NCI-H2081 treated with DMSO at 0.1 percent for 48 hours (cell line): ENCODE measurements around the gene FAM90A1.
"Not testable (repeated sequence)": the region's sequence is repeated elsewhere in the genome, so short reads cannot be mapped to it uniquely, and the experiment has no call there.

Experiments used
- DNase-seq: peaks from one replicate; lab custom pipeline; 2025; lab: John Stamatoyannopoulos, UW

Gene FAM90A1, protein sequence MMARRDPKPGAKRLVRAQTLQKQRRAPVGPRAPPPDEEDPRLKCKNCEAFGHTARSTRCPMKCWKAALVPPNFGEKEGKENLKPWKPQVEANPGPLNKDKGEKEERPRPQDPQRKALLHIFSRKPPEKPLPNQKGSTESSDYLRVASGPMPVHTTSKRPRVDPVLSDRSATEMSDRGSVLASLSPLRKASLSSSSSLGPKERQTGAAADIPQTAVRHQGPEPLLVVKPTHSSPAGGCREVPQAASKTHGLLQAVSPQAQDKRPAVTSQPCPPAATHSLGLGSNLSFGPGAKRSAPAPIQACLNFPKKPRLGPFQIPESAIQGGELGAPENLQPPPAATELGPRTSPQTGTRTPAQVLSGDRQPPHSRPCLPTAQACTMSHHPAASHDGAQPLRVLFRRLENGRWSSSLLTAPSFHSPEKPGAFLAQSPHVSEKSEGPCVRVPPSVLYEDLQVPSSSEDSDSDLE

DNA sequence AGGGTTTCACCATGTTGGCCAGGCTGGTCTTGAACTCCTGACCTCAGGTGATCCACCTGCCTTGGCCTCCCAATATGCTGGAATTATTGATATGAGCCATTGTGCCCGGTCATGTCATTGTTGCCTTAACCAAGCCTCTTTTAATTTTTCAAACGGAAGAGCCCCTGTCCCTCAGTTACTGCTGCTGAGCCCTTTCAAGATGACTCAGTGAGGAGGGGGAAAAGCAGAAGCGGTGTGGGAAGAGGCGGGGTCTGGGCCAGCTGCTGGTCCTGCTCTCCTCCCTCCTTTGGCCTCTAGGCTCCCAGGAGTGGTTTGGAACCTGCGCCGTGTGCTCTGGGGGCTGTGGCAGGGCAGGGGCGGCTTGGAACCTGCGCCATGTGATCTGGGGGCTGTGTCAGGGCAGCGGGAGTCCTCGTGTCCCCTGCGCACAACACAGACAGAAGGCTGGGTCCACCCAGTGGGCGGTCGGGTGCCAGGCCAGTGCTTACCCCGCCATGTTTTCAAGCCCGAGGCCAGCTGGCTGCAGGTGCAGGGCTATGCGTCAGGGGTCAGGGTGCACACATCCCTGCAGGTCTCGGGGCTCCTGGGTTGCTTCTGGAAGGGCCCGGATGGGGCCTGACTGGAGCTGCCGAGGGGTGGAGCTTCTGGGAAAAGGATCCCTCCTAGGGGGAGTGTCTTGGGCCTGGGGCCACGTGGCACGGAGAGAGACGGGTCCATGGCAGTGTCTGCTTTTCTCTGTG, at the start of gene FAM90A1:
Gene FAM90A1, minus strand, starts transcription at position 627 of the 740 bp plus-strand sequence. CDS start 2,786 bp downstream, outside the sequence.
- not testable (repeated sequence) for DNase-seq

DNA sequence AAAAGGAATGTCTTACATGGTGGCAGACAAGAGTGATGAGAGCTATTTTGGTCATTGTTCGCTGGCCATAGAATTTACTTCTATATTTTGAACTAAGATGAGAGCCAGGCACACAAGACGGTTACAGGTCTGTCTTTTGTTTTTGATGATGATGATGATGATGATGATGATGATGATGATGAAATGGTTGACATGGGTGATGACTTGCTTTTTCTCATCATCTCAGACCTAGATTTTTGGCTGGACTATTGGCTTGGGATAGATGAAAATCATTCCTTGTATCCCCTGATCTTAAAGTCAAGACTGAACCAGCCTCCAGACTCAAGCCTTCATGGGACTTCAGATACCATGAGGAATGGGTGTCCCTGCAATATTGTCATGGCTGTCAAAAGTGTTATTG, 49.0 kb upstream of the FAM90A1 start:
- DNase-seq = not testable (repeated sequence)

DNA sequence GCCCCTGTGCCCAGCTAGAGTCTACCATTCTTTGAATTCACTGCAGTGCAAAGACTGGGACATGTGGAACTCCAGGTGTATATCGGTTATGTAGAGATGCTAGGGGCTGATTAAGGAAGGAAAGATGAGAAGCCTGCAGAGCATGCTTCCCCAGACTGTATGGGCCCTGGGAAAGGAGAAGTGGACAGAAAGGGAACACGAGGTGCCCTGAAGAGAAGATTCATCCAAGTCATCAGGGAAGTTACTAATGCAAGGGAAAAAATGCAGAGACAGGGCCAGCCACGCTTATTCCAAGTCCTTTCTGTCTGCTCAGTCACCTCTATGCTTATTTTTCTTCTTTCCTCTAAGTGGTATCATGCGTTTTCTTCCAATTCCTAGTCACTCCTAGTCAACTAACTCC, 39.3 kb upstream of the FAM90A1 start:
- not testable (repeated sequence) for DNase-seq

DNA sequence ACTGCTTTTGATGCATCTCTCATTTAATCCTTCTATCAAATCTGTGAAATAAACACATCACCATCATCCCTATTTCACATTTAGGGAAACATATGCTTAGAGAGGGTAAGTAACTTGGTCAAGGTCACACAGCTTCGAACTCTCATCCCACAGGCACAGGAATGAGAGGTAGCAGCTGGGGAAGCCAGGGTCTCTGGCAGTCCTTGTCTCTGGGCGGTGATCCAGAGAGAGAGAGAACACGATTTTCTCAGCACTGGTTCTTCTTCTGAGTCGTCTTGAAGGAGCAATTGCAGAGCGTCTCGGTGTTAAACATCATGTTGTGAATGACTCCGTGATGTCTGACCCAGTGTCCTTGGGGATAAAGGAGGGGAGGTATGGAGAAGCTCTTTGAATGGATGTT, 36.8 kb upstream of the FAM90A1 start:
- not testable (repeated sequence) for DNase-seq

DNA sequence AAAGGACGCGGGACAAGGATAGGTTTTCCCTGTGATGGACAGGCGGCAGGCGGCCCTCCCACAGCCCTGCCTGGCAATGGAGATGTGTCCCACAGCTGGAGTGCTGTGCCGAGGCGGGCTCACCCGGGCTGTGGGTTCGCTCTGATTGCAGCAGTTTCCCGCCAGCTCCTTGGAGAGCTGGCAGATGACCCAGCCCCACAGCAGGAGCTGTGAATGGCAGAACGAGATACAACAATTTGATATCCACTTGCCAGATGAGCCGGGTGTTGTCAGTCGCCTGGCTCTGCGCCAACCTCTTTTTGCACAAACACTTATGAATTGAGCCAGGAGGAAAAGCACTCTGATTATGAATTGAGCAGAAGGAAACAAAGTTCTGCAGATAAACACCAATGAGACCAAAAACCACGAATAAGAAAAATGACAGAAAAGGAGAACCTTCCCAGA, 33.7 kb upstream of the FAM90A1 start:
- not testable (repeated sequence) for DNase-seq

DNA sequence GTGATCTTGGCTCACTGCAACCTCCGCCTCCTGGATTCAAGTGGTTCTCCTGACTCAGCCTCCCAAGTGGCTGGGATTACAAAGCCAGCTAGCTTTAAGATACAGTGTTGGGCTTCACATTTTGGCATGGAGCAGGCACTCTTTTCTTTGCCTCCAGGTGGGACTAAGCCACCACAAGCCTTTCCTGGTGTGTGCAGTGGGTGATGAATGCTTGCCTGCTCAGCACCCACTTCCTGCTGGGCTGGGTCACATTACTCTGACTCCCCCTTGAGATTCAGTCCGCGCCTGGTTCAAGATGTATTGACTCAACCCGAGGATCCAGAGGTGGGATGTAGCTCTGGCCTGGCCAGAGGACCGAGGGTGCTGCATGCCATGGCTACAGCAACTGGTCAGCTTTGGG, 28.9 kb upstream of the FAM90A1 start:
- DNase-seq = not testable (repeated sequence)

DNA sequence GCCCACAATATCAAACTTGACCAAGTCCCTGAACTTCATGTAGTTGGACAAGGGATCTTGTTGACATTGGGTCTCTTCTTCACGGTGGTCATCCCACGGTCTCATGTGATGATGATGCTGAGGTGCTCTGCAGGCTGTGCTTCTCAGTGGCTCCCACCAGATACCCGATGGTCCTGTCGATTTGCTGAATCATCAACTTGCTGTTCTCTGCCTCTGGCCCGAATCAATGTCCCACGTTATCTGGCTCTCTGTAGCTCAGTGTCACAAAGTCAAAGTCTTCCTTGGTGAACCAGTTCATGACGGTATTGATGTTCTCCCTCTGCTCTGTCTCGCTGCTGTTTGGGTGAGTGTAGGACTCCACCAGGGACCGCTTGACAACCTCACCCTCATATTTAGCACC, 27.3 kb upstream of the FAM90A1 start:
- DNase-seq = not testable (repeated sequence)

DNA sequence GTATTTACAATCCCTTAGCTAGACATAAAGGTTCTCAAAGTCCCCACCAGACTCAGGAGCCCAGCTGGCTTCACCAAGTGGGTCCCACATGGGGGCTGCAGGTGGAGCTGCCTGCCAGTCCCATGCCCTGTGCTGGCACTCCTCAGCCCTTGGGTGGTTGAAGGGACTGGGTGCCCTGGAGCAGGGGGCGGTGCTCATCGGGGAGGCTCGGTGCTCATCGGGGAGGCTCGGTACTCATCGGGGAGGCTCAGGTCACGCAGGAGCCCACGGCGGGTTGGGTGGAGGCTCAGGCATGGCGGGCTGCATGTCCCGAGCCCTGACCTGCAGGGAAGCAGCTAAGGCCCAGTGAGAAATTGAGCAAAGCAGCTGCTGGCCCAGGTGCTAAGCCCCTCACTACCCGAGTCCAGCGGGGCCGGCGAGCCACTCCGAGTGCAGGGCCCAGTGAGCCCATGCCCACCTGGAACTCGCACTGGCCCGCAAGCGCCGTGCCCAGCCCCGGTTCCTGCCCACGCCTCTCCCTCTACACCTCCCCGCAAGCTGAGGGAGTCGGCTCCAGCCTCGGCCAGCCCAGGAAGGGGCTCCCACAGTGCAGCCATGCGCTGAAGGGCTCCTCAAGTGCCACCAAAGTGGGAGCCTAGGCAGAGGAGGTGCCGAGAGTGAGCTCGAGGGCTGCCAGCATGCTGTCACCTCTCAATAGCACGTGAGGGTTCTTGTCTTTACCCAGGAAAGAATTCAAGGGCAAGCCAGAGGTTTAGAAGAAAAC, 24.8 kb upstream of the FAM90A1 start:
- DNase-seq = not testable (repeated sequence)

DNA sequence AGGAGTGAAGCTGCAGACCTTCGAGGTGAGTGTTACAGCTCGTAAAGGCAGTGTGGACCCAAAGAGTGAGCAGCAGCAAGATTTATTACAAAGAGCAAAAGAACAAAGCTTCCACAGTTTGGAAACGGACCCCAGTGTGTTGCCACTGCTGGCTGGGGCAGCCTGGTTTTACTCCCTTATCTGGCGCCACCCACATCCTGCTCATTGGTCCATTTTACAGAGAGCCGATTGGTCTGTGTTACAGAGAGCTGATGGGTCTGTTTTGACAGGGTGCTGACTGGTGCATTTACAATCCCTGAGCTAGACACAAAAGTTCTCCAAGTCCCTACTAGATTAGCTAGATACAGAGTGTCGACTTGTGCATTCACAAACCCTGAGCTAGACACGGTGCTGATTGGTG, 24.2 kb upstream of the FAM90A1 start:
- not testable (repeated sequence) for DNase-seq

DNA sequence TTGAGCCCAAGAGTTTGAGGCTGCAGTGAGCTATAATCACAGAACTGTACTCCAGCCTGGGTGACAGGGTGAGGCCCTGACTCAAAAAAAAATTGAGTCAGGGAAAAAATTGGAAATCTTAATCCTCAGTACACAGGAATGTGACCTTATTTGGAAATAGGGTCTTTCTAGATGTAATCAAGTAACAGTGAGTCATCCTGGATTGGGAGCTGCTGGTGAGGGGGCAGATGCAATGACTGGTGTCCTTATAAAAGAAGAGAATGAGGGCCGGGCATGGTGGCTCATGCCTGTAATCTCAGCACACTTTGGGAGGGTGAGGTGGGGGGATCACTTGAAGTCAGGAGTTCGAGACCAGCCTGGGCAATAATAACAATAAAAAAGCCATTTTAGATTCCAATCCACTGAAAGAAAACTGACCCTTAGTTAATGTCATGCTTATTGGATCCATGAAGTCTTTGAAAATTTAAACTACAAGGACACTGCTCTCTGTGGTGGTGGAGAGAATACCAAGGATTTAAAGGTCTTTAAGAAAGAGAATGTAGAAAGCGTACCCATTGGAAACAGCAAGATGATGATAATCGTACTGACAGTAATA, 19.6 kb upstream of the FAM90A1 start:
- DNase-seq = not testable (repeated sequence)

DNA sequence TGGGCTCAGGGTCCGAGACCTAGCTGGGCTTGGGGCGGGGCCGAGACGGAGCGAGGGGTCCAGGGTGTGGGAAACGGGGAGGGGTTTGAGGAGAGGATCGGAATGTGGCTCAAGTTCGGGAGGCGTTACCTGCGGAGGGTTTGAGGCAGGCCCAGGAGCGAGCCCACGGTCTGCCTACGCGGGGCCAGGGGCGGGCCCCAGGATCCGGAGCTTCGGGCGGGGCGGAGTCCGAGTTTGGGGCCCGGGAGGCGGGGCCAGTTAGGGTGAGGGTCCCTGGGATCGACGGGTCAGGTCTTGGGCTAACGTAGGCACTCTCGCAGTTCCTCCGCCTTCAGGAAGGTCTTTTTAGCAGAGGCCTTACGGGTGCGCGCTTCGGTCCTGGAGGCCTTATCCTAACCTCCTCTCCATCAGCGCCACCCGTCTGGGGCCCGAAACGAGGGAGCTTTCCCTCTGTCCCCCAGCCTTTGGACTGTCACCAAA, 16.3 kb upstream of the FAM90A1 start:
- not testable (repeated sequence) for DNase-seq

DNA sequence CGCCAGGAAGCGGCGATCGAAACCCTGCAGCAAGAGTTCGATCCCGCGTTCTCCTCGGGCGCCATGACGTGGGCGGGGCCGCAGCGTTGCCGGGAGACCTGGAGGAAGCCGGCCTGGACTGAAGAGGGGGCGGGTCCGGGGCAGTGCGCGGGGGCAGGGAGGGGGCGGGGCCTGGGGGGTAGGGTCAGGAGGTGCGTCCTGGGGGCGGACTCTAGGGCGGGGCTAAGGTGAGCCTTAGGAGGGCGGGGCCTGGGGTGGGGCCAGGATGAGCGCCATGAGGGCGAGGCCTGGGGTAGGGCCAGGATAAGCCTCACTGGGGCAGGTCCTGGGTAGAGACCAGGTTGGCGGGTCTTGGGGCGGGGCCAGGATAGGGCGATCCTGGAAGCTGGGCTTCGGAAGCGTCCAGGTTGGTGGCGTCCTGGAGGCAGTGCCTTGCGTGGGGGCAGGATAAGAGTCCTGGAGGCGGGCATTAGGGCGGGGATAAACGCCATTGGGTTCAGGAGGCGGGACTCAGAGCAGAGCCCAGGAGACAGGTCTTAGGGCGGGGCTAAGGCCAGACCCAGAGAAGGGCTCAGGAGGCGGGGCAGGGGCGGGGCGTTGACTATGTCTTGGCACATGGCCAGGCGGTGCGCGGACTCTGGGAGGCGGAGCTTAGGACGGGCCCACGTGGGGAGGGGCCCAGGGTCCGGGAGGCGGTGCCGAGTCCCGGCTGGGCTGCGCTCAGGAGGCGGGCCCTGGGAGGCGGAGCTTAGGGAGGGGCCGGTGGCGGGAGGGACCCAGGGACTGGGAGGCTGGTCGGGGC, 15.7 kb upstream of the FAM90A1 start:
- peak; percentile 45 for DNase-seq

DNA sequence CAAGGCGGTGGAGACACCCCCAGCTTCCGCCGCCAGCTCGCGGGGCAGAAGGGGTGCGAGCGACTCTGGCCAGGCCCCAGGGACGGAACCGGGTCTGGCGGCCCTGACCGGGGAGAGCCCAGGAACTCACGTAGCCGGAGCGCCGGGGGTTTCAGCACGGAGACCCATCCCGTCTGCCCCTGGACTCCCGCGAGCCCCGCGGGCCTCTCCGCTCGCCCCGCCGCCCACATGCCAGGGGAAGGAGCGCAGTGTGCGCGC, 15.1 kb upstream of the FAM90A1 start:
- not testable (repeated sequence) for DNase-seq

DNA sequence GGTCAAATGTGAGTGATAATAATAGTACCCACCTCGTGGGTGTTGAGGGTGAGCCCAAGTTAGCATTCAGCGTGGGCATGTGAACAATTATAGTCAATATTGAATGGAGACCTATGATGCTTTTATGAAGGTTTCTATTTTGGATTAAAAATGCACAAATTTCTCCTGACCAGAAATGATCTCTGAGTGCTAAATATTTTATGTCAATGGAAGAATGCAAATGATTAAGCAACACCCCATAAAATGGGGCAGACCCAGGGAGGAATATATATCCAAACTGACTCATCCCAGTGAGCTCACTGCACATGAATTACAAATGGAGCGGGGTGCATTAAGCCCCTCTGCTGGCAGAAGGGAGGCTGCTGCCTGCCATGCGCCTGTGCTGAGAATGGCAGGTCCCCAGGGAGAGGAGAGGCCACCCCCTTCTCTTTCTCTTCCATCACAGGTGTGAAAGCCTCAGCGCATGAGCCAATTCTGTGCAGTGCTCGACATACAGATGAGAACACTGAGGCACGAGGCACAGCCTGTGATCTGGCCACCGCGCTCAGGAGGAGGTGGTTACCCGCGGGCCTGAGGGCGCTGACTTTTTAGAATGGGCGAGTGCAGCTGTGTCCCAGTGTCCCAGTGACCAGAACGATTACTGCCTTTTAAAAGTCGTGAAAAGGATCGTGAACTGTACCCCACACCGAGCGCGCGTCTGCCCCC, 14.7 kb upstream of the FAM90A1 start:
- DNase-seq = not testable (repeated sequence)

DNA sequence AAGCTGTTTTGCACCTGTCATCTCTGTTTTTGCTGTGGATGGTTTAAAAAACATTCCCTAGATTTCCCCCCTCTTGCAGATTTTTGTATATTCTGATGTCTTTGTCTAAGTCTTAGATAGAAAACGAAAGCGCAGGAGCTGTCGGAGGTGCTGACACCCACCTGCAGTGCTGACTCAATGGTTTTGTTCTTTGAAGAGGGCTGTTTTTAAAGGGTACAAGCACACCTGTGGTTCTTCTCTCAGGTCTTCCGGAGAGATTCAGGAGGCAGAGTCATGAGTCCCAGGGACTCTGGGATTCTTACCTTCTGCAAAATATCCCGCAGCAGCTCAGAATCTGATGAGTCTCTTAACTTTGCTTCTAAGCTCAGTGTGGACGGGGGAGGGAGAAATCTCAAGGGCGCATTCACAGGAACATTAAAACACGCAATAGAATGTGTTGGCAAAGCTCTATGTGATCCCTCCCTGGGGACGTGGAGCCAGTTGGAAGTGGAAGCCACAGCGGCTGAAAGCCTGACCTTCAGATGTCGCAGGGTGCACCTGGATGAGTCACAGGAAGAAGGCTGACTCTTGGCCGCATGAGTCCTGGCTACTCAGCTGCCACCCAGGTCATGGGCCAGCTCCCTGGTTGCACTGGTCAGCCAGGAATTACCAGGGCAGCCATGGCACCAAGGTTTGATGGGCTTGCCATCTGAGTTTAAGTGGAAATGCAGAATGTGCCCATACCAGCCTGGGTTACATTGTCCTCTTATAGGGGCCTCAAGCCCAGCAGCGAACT, 13.1 kb upstream of the FAM90A1 start:
- DNase-seq = not testable (repeated sequence)

DNA sequence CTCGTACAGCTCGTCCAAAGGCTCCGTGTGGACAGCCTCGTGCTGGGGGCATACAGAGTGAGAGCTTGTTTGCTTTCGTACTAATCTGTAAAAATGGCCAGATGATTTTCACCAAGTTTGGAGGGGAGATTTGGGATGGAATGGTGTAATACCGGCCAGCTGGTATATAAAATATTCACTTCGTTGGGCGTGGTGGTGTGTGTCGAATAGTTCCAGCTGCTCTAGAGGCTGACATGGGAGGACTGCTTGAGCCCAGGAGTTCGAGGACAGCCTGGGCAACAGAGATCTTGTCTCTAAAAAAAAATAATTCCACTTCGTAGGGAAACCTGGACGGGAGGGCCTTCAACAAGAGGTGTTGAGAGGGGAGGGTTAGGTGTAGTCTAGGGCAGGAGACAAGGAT, 9.6 kb upstream of the FAM90A1 start:
- not testable (repeated sequence) for DNase-seq

DNA sequence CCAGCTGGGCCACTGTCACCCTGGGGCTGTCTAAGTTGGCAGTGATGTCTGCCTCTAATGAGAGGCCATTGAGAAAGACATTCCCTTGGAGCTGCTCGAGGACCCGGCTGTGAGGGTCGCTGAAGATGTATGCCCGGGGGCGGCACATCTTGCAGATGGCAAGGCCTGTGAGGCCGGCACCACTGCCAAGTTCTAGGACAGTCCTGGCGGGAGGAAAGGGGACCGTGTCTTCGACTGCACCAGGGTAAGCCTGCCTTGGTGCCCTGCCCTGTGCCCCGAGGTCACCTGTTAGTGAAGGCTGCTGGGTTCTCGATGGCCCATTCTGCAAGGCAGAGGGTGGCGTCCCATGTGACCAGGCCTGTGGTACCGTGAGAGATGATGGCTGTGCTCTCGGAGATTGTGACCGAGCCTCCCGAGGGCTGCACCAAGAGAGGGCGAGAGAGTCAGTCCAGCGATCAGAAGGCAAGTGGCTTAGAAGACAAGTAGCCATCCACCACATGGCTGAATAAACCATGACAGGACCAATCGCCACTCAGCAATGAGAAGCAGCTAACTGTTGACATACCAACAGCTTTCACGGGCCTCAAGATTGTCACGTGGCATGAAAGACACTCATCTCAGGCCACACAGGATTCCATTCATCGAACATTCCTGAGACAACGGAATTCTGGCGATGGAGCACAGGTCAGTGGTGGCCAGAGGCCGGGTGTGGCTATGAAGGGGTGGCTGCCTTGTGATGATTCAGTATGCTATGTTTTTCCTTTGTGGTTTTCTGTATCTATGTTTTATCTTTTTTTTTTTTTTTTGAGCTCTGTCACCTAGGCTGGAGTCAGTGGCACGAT, 8.1 kb upstream of the FAM90A1 start:
- not testable (repeated sequence) for DNase-seq

DNA sequence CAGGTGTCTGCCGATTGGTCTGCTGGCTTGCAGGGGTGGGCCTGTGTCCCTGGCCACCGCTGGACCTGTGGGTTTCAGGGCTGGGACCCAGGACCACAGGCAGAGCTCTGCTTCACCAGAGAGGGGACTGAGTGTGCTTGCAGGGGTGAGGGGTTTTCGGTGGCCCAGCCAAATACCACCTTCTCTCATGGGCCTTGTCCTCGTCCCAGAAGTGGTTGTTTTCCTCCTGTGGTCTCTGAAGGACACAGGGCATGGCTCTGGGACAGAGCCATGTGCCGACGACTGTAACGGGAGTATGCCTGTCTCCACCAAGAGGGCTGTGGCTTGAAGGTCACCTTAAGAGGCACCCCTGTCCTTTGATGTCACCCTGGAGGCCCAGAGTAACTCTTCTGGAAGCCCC, 7.3 kb upstream of the FAM90A1 start:
- DNase-seq = not testable (repeated sequence)
